Liver (tissue), 3 donors: Measurements from ENCODE around the gene TRIM46.

ENCODE experiments used
- ATF3 ChIP-seq: IDR thresholded peaks from 2 replicates; pipeline ENCODE4 v1.6.1; 2016; ENCODE audit warnings: antibody characterized with exemption
- CTCF ChIP-seq: fragments of 150-350 bp; IDR thresholded peaks from 2 replicates; pipeline ENCODE4 v1.5.1; 2017; ENCODE audit warnings: improper control_type of control experiment, low read depth, low read length; ENCODE audit not compliant: missing input control
- NR2F2 ChIP-seq: IDR thresholded peaks from 2 replicates; pipeline ENCODE4 v1.6.1; 2016; ENCODE audit warnings: antibody characterized with exemption
- TAF1 ChIP-seq: conservative IDR thresholded peaks from 2 replicates; pipeline ENCODE4 v1.6.1; 2016; ENCODE audit warnings: antibody characterized with exemption, mild to moderate bottlenecking
- donor health status: healthy.
- donor health status: healthy.

GRCh38 chr1:155200920-155201319 lies 27.3 kb downstream of the TRIM46 start:
- TF ChIP-seq CTCF (no peak), TAF1 (no peak), ATF3 (no peak), NR2F2 (no peak)
